HepG2 (cell line): ENCODE results near the gene TCAP. TPM values are rescaled to one million over a fixed set of nuclear protein-coding genes. Genes with fewer than 3 reads are reported as not detected.
A peak's percentile ranks its signal among the peaks of the same experiment; 100 is the strongest.

ENCODE experiments used
- ATAC-seq: fragments of 200-7000 bp; cut with Tn5 transposase; 3 replicates; pipeline ENCODE4 v1.9.1; 2020; ENCODE audit warnings: mild to moderate bottlenecking, moderate library complexity
- BruUV-seq: library from RNA; stranded (reverse); fragments of 400-500 nt; replicated peaks from 2 replicates; lab custom pipeline; 2021; lab: Mats Ljungman, UMichigan
- CTCF ChIA-PET: fragments of 300-600 bp; formaldehyde crosslinking; extraction: SDS; loops from one replicate; lab custom pipeline; 2021; ENCODE audit warnings: low total read pairs, inconsistent platforms, low intra/inter-chr PET ratio; lab: Yijun Ruan, JAX
- POLR2A ChIA-PET: fragments of 350-600 bp; sonication (Branson Sonifier 250); formaldehyde crosslinking; loops from one replicate; lab custom pipeline; 2020; ENCODE audit warnings: antibody characterized with exemption, inconsistent platforms; lab: Yijun Ruan, JAX
- DNase-seq: peaks from one replicate; pipeline ENCODE4 v3.0.0-alpha.2; 2015; ENCODE audit warnings: low spot score
- FAIRE-seq: peaks from 3 replicates; lab custom pipeline; 2011; peaks lifted over from hg19 to GRCh38; lab: Jason Lieb, UNC
- H2AFZ ChIP-seq: one replicate; pipeline ENCODE4 v1.6.1; 2011; ENCODE audit warnings: low read length, inconsistent platforms
- H3K27ac ChIP-seq: fragments of 300-600 bp; 3 replicates; pipeline ENCODE4 v1.8.0; 2011; ENCODE audit warnings: mixed run types, mild to moderate bottlenecking, mixed read lengths, low read length, inconsistent platforms; ENCODE audit not compliant: insufficient read depth; ENCODE audit errors: extremely low read length
- H3K27me3 ChIP-seq, 2 experiments: fragments of 200-600 bp in 1 of 2; 2 replicates in 1 of 2; 3 replicates in 1 of 2; pipeline versions ENCODE4 v1.6.0 to v1.8.0; 2011; ENCODE audit warnings: low read length in 2 of 2, mild to moderate bottlenecking in 2 of 2, moderate library complexity in 2 of 2, inconsistent platforms in 1 of 2; ENCODE audit not compliant: insufficient read depth in 2 of 2, control insufficient read depth in 1 of 2
- H3K36me3 ChIP-seq, 2 experiments: fragments of 200-600 bp in 1 of 2; replicated peaks in 1 of 2; 2 replicates in 1 of 2; 3 replicates in 1 of 2; pipeline versions ENCODE4 v1.5.1 to v1.8.0; 2011; ENCODE audit warnings: low read length in 2 of 2, inconsistent platforms in 1 of 2; ENCODE audit not compliant: insufficient read depth in 2 of 2, control insufficient read depth in 1 of 2
- H3K4me1 ChIP-seq: 2 replicates; pipeline ENCODE4 v1.5.1; 2012; ENCODE audit warnings: low read length, inconsistent platforms; ENCODE audit not compliant: insufficient read depth
- H3K4me2 ChIP-seq: 2 replicates; pipeline ENCODE4 v1.6.0; 2011; ENCODE audit warnings: low read depth, low read length, inconsistent platforms
- H3K4me3 ChIP-seq, 3 experiments: fragments of 200-600 bp in 1 of 3; sonication (generic), shearing (Covaris generic) in 1 of 3; replicated peaks in 1 of 3; 2 replicates each; pipeline ENCODE4 v1.5.1; 2011 to 2016; ENCODE audit warnings: low read length in 3 of 3, inconsistent platforms in 2 of 3, low read depth in 2 of 3, mild to moderate bottlenecking in 2 of 3, control low read depth in 1 of 3, mixed read lengths in 1 of 3; ENCODE audit not compliant: insufficient read depth in 1 of 3
- H3K79me2 ChIP-seq: one replicate; pipeline ENCODE4 v1.6.1; 2011; ENCODE audit warnings: low read length, inconsistent platforms; ENCODE audit not compliant: insufficient read depth
- H3K9ac ChIP-seq: 2 replicates; pipeline ENCODE4 v1.6.0; 2011; ENCODE audit warnings: mild to moderate bottlenecking, low read depth, low read length, inconsistent platforms; ENCODE audit not compliant: insufficient read depth
- H3K9me3 ChIP-seq: 2 replicates; pipeline ENCODE4 v1.5.1; 2012; ENCODE audit warnings: mild to moderate bottlenecking, low read length
- H4K20me1 ChIP-seq: 2 replicates; pipeline ENCODE4 v1.6.0; 2011; ENCODE audit warnings: inconsistent platforms, mild to moderate bottlenecking, low read length, moderate library complexity; ENCODE audit not compliant: insufficient read depth
- CREB1 ChIP-seq, 2 experiments: fragments of 450-650 bp in 1 of 2; IDR thresholded peaks; 2 replicates each; pipeline ENCODE4 v1.6.1; 2016 to 2017; ENCODE audit warnings: control low read depth in 1 of 2, mild to moderate bottlenecking in 1 of 2, missing compliant biosample characterization in 1 of 2, missing genetic modification characterization in 1 of 2
- ETV5 ChIP-seq: IDR thresholded peaks from 2 replicates; pipeline ENCODE4 v1.6.1; 2018; ENCODE audit warnings: missing biosample characterization, missing genetic modification reagents, inconsistent platforms, borderline replicate concordance
- IRF9 ChIP-seq: sonication (generic); formaldehyde crosslinking; IDR thresholded peaks from 2 replicates; pipeline ENCODE4 v1.8.0; 2022; ENCODE audit warnings: missing genetic modification reagents, mild to moderate bottlenecking, borderline replicate concordance
- MBD4 ChIP-seq: IDR thresholded peaks from 2 replicates; pipeline ENCODE4 v1.6.1; 2012; ENCODE audit warnings: low read length, inconsistent platforms, borderline replicate concordance
- MED1 ChIP-seq: sonication (generic); formaldehyde crosslinking; IDR thresholded peaks from 2 replicates; pipeline ENCODE4 v1.4.0; 2020; ENCODE audit warnings: missing genetic modification reagents
- MEIS1 ChIP-seq: sonication (generic); formaldehyde crosslinking; IDR thresholded peaks from 2 replicates; pipeline ENCODE4 v1.9.0; 2021; ENCODE audit warnings: mild to moderate bottlenecking, missing genetic modification reagents, moderate library complexity, borderline replicate concordance
- POLR2A ChIP-seq, 2 experiments: IDR thresholded peaks; 2 replicates each; pipeline ENCODE4 v1.6.1; 2011; ENCODE audit warnings: low read depth in 2 of 2, low read length in 2 of 2, mild to moderate bottlenecking in 1 of 2, moderate library complexity in 1 of 2; ENCODE audit not compliant: insufficient read depth in 1 of 2
- POLR2AphosphoS2 ChIP-seq: IDR thresholded peaks from 2 replicates; pipeline ENCODE4 v1.6.1; 2011; ENCODE audit warnings: low read depth, low read length, improper control_type of control experiment
- SAP130 ChIP-seq: IDR thresholded peaks from 2 replicates; pipeline ENCODE4 v1.6.1; 2016; ENCODE audit warnings: low read depth
- SMAD1 ChIP-seq: sonication (generic); formaldehyde crosslinking; IDR thresholded peaks from 2 replicates; pipeline ENCODE4 v1.4.0; 2020; ENCODE audit warnings: missing genetic modification reagents, low read depth, mild to moderate bottlenecking, borderline replicate concordance
- SP5 ChIP-seq: IDR thresholded peaks from 2 replicates; pipeline ENCODE4 v1.6.1; 2016; ENCODE audit warnings: low read depth, borderline replicate concordance
- SPEN ChIP-seq: sonication (generic); formaldehyde crosslinking; IDR thresholded peaks from 2 replicates; pipeline ENCODE4 v1.5.1; 2020; ENCODE audit warnings: low read depth, mild to moderate bottlenecking, missing genetic modification reagents
- STAG1 ChIP-seq: sonication (generic); formaldehyde crosslinking; IDR thresholded peaks from 2 replicates; pipeline ENCODE4 v1.4.0; 2020; ENCODE audit warnings: missing genetic modification reagents
- ZBTB42 ChIP-seq: sonication (generic); formaldehyde crosslinking; IDR thresholded peaks from 2 replicates; pipeline ENCODE4 v1.5.0; 2020; ENCODE audit warnings: mild to moderate bottlenecking, missing genetic modification reagents
- ZNF264 ChIP-seq: sonication (generic); formaldehyde crosslinking; IDR thresholded peaks from 2 replicates; pipeline ENCODE4 v1.4.0; 2020; ENCODE audit warnings: missing genetic modification reagents
- ZNF468 ChIP-seq: sonication (generic); formaldehyde crosslinking; IDR thresholded peaks from 2 replicates; pipeline ENCODE4 v1.8.0; 2022; ENCODE audit warnings: mild to moderate bottlenecking, moderate library complexity, missing genetic modification reagents
- ZNF577 ChIP-seq: sonication (generic); formaldehyde crosslinking; IDR thresholded peaks from 2 replicates; pipeline ENCODE4 v1.4.0; 2020; ENCODE audit warnings: mild to moderate bottlenecking, low read depth, missing genetic modification reagents, borderline replicate concordance
- ZNF609 ChIP-seq: sonication (generic); formaldehyde crosslinking; IDR thresholded peaks from 2 replicates; pipeline ENCODE4 v1.4.0; 2020; ENCODE audit warnings: mild to moderate bottlenecking, missing genetic modification reagents, borderline replicate concordance
- WGBS: methylation state at CpG from one replicate; pipeline ENCODE4 v1.1.6; 2017; ENCODE audit warnings: low lambda C conversion rate; 5-methylcytosine and 5-hydroxymethylcytosine counted together
- in situ Hi-C: cut with HindIII; loops from 2 replicates; pipeline ENCODE4 v1.10.0; 2017; ENCODE audit warnings: low pct_unique_long_range_greater_than_20kb; ENCODE audit not compliant: extremely low pct_ligation_motif_present
- intact Hi-C: fragments of 100-400 bp; cut with micrococcal nuclease; formaldehyde crosslinking; loops from one replicate; pipeline ENCODE4 v1.10.0; 2022; ENCODE audit not compliant: unreplicated experiment
- polyA plus RNA-seq, 8 experiments: library from polyadenylated mRNA; depleted of rRNA in 3 of 8; stranded (reverse) in 7 of 8; unstranded in 1 of 8; fragments of >200 nt; fragmentation: Illumina TruSeq in 4 of 8; extraction: Trizol in 4 of 8; gene quantifications; 2 replicates each; pipeline versions ENCODE4 v1.2.1 to v1.2.3, GENCODE V29; 2011 to 2016; ENCODE audit warnings: low read depth in 4 of 8, missing spikeins in 1 of 8, mixed read lengths in 1 of 8; ENCODE audit not compliant: insufficient read depth in 1 of 8
- total RNA-seq, 5 experiments: library from RNA; depleted of rRNA; stranded (reverse); fragments of >200 nt; fragmentation: Illumina TruSeq; extraction: Trizol; gene quantifications; 2 replicates each; pipeline ENCODE4 v1.2.3, GENCODE V29; 2016; ENCODE audit warnings: low read depth in 1 of 5

TCAP gene
- total and polyA plus RNA-seq, 2 of the 13 experiments (the other 11 are each of a cell fraction or from before 2014, with no cell fraction given): 0.24 to 0.65 TPM

GRCh38 chr17:39688475-39688835 is 23.3 kb downstream of the TCAP start (continued):
- TF ChIP-seq ZNF577 (CRISPR knock-in tag) (0 out of 2 replicates have a peak, but pooled peaks have one; percentile 50), SMAD1 (0 out of 2 replicates have a peak, but pooled peaks have one; percentile 42), SP5 (no peak), POLR2A (IDR thresholded peaks at IDR 0.05; ENCODE audit: insufficient read depth in 1 of 2, low read depth in 2 of 2, low read length in 2 of 2) (0 out of 4 replicates have a peak, but pooled peaks of 1 of the 2 experiments have one; percentile 12), MEIS1 (CRISPR knock-in tag) (0 out of 2 replicates have a peak, but pooled peaks have one; percentile 8), POLR2AphosphoS2 (no peak), ZBTB42 (peak; percentile 53; the same call in 1 of the 2 replicates)

DNA sequence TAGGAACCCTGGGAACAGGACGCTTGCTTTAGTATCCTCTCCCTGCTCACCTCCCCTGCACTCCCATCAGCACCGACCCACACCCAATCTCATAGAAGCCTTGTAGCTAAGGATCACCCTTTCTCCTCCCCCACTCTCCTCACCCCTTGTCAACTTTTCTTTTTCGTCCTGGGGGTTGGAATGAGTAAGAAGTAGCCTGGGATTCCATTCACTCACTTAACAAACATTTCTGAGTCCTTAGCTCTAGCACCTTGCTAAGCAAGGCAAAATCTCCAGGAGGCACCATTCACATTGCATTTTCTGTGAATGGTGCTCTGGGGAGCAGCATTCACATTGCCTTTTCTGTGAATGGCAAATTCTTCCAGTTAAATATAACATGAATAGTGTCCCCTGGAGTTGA is 23.8 kb downstream of the TCAP start:
- peaks cover 0 to 2% of the 10 kb centered on the region in 2 experiments; a peak in 2 of 5 replicates for H3K36me3 ChIP-seq
- H3K4me1 ChIP-seq: peaks cover 41% of the 10 kb centered on the region
- 10% methylated on average over 3 of the region's 3 CpGs for WGBS
- ATAC-seq (no peak), FAIRE-seq (no peak), DNase-seq (no peak)
- no peaks in the 10 kb centered on the region for H4K20me1 ChIP-seq
- peak overlapping the region; percentile 72 to 76 (median 74) for H3K4me3 ChIP-seq
- no peaks in the 10 kb centered on the region; a peak in 1 of 5 replicates for H3K27me3 ChIP-seq
- peak overlapping the region; percentile 83 for H3K9ac ChIP-seq
- intact Hi-C loops: no loop called here
- POLR2A ChIA-PET: interaction anchor here (2.2 to 4.9 kb wide), 9 partner anchors 7 to 50 kb away, joined by 7 to 118 read pairs (median 28); partner anchors contain the start of genes ERBB2, MIEN1 and PNMT
- peak overlapping the region; percentile 94 for H3K4me2 ChIP-seq
- H2AFZ ChIP-seq: no peak overlapping the region
- CTCF ChIA-PET: interaction anchor here (0.6 kb wide), 1 partner anchor 32 kb away, joined by 4 read pairs; no protein-coding TSS in a partner anchor
- BruUV-seq: no TSS peak
- no peaks in the 10 kb centered on the region for H3K9me3 ChIP-seq
- H3K79me2 ChIP-seq: no peaks in the 10 kb centered on the region
- in situ Hi-C loops: no loop called here
- peak overlapping the region; percentile 88 for H3K27ac ChIP-seq
- TF ChIP-seq STAG1: peak; percentile 60
- peak; percentile 28; the same call in 1 of the 2 replicates for TF ChIP-seq SAP130
- 0 out of 2 replicates have a peak, but pooled peaks have one; percentile 26 for TF ChIP-seq SPEN
- TF ChIP-seq ZNF609 (CRISPR knock-in tag): peak; percentile 5; the same call in 1 of the 2 replicates
- no peak for TF ChIP-seq CREB1 (IDR thresholded peaks at IDR 0.05)
- TF ChIP-seq CREB1 (CRISPR knock-in tag; IDR thresholded peaks at IDR 0.05): no peak
- 0 out of 2 replicates have a peak, but pooled peaks have one; percentile 40 for TF ChIP-seq ZNF468 (CRISPR knock-in tag)
- TF ChIP-seq MBD4: no peak
- TF ChIP-seq IRF9 (CRISPR knock-in tag): 0 out of 2 replicates have a peak, but pooled peaks have one; percentile 12
- no peak for TF ChIP-seq ETV5 (CRISPR knock-in tag)
- TF ChIP-seq MED1 (CRISPR knock-in tag): 0 out of 2 replicates have a peak, but pooled peaks have one; percentile 9
- TF ChIP-seq ZNF264 (CRISPR knock-in tag): 0 out of 2 replicates have a peak, but pooled peaks have one; percentile 44
